Stimulated activated CD8-positive, alpha-beta memory T cell treated with anti-CD3 and anti-CD28 coated beads, Interleukin-7, amount 100 ng/mL, for 4 hours (primary cell): ENCODE results near the gene ARPIN.

ENCODE experiments used
- DNase-seq, 2 donors: peaks; one replicate each; pipeline ENCODE4 v3.0.0-alpha.2; 2020; ENCODE audit warnings: low read depth in 2 of 2

Gene ARPIN

GRCh38 chr15:89845305-89845893, 67.4 kb downstream of the ARPIN start:
- no peak for DNase-seq
